ENCODE results near the gene LRMDA. TPM values are rescaled to one million over a fixed set of nuclear protein-coding genes. Genes with fewer than 3 reads are reported as not detected.
"Not testable (repeated sequence)": the region's sequence is repeated elsewhere in the genome, so short reads cannot be mapped to it uniquely, and the experiment has no call there.

Gene LRMDA
- total RNA-seq, 1 donor from 2014 or later, result 18.7 TPM

- TF ChIP-seq CTCF (IDR thresholded peaks at IDR 0.05; ENCODE audit: insufficient read depth, low read length, poor library complexity, severe bottlenecking), result no peak
- no peak overlapping the region for H3K4me3 ChIP-seq (ENCODE audit: low read depth, low read length)
- no peak for DNase-seq (ENCODE audit: low read depth)
- no peaks in the 10 kb centered on the region for H3K36me3 ChIP-seq (ENCODE audit: control insufficient read depth, insufficient read depth, low read length)
- H3K27me3 ChIP-seq (ENCODE audit: control insufficient read depth, insufficient read depth, low read length), result no peaks in the 10 kb centered on the region
These were observed 312.8 kb downstream of the LRMDA start for GRCh38 chr10:75744261-75744660.

- no peak for DNase-seq (ENCODE audit: low read depth)
- Histone ChIP-seq H3K36me3 (ENCODE audit: control insufficient read depth, insufficient read depth, low read length) (no peaks in the 10 kb centered on the region), H3K4me3 (ENCODE audit: low read depth, low read length) (no peak overlapping the region), H3K27me3 (ENCODE audit: control insufficient read depth, insufficient read depth, low read length) (no peaks in the 10 kb centered on the region)
- TF ChIP-seq CTCF (IDR thresholded peaks at IDR 0.05; ENCODE audit: insufficient read depth, low read length, poor library complexity, severe bottlenecking), result no peak
These were observed 314.9 kb downstream of the LRMDA start for GRCh38 chr10:75746356-75746755.

GRCh38 chr10:75750093-75750875, 318.9 kb downstream of the LRMDA start:
- H3K27me3 ChIP-seq (ENCODE audit: control insufficient read depth, insufficient read depth, low read length); H3K4me3 ChIP-seq (ENCODE audit: low read depth, low read length); H3K36me3 ChIP-seq (ENCODE audit: control insufficient read depth, insufficient read depth, low read length); DNase-seq (ENCODE audit: low read depth): not testable (repeated sequence)

GRCh38 chr10:75751232-75751631, 319.8 kb downstream of the LRMDA start:
- no peak for DNase-seq (ENCODE audit: low read depth)
- Histone ChIP-seq H3K4me3 (ENCODE audit: low read depth, low read length) (no peak overlapping the region), H3K27me3 (ENCODE audit: control insufficient read depth, insufficient read depth, low read length) (no peaks in the 10 kb centered on the region), H3K36me3 (ENCODE audit: control insufficient read depth, insufficient read depth, low read length) (no peaks in the 10 kb centered on the region)
- no peak for TF ChIP-seq CTCF (IDR thresholded peaks at IDR 0.05; ENCODE audit: insufficient read depth, low read length, poor library complexity, severe bottlenecking)

- no peak overlapping the region for H3K4me3 ChIP-seq (ENCODE audit: low read depth, low read length)
- peaks cover 2% of the 10 kb centered on the region for H3K27me3 ChIP-seq (ENCODE audit: control insufficient read depth, insufficient read depth, low read length)
- TF ChIP-seq CTCF (IDR thresholded peaks at IDR 0.05; ENCODE audit: insufficient read depth, low read length, poor library complexity, severe bottlenecking), result no peak
- no peaks in the 10 kb centered on the region for H3K36me3 ChIP-seq (ENCODE audit: control insufficient read depth, insufficient read depth, low read length)
- DNase-seq (ENCODE audit: low read depth), result no peak
These were observed 322.2 kb downstream of the LRMDA start for GRCh38 chr10:75753621-75754020.

GRCh38 chr10:75754096-75754831, 322.8 kb downstream of the LRMDA start:
- Histone ChIP-seq H3K27me3 (ENCODE audit: control insufficient read depth, insufficient read depth, low read length) (peaks cover 2% of the 10 kb centered on the region), H3K36me3 (ENCODE audit: control insufficient read depth, insufficient read depth, low read length) (no peaks in the 10 kb centered on the region), H3K4me3 (ENCODE audit: low read depth, low read length) (no peak overlapping the region)
- DNase-seq (ENCODE audit: low read depth), result no peak
- no peak for TF ChIP-seq CTCF (IDR thresholded peaks at IDR 0.05; ENCODE audit: insufficient read depth, low read length, poor library complexity, severe bottlenecking)
